GF-D8 (cell line): Measurements from ENCODE around the gene RASGRP1.
"Not testable (repeated sequence)": the region's sequence is repeated elsewhere in the genome, so short reads cannot be mapped to it uniquely, and the experiment has no call there.

Experiments
- DNase-seq: peaks from one replicate; lab custom pipeline; 2025; lab: John Stamatoyannopoulos, UW

RASGRP1 gene

DNA sequence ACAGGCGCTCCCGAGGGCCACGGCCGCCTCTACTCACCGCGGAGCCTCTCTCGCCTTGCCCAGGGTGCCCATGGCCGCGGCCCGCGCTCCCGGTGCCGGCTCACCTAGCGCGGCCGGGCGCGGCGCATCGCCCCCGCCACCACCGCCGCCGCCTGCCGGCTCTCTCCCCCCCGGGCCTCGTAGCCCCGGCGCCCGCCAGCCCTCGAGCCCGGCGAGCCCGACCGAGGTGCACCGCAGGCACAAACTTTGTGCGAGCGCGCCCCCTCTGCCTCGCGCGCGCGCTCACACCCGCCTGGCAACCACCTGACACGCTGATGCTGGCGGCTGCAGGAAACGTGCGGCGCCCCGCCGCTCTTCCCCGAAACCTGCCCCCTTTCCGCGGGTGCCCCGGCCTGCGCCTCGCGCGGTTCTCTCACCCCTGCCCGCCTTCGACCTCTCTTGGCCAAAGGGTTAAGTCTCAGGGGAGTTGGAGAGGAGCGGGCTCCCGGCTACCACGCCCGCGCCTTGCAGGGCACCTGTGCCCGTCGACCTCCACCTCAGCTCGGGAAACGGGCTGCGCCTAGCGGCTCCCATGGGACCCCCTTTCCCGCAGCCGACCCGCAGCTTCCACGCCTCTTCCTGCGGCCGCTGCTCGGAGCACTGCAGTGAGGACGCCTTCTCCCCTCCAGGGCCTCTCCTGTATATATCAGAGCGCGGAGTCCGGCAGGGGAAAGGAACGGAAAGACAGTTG, at the start of gene RASGRP1:
TSS of gene RASGRP1 (minus strand) at position 258 of the 730 bp plus-strand sequence. CDS start at position 72, 186 bp downstream.
- DNase-seq: no peak

- no peak for DNase-seq
Observed at GRCh38 chr15:38613085-38613484, 48.5 kb upstream of the RASGRP1 start.

GRCh38 chr15:38612159-38612863, 47.7 kb upstream of the RASGRP1 start:
- no peak for DNase-seq

DNA sequence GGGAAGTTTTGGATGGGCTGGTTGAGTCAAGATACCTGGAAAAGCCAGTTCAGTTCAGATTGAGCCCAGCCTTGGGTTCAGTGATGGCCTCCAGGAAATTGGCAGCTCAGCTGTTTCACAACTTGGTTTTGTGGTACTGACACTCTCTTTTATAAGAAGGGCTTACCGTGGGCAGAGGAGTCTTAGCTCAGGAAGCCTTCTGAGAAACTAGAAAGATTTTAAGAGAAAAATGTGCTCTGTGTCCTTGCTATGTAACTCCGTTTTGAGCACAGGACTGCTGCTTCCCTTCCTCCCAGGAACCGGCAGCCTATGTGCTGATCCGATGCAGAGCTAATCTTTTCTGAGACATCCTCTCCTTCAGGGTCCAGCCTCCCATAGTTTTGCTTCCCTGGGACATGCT, 46.6 kb upstream of the RASGRP1 start:
- no peak for DNase-seq

- DNase-seq: no peak
Observed at GRCh38 chr15:38610748-38611147, 46.1 kb upstream of the RASGRP1 start.

- DNase-seq: no peak
Observed at GRCh38 chr15:38609097-38609738, 44.6 kb upstream of the RASGRP1 start.

DNA sequence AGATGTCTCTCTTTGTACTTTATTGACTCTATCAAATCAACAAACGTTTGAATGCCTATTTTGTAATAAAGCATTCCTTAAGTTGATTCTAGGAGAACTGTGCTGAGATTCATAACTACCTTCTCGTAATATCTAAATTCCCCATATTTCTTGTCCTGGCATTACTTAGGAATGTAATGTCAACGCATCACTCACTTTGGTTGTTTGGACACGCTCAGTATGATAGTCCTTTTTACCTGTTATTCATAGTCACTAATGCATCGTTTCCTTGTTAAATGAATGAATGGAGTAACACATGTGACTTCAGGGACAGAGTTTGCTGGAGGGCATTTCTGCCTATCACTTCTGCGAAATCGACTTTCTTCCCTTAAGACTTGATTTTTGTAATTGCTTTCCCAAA, 44.1 kb upstream of the RASGRP1 start:
- no peak for DNase-seq

DNA sequence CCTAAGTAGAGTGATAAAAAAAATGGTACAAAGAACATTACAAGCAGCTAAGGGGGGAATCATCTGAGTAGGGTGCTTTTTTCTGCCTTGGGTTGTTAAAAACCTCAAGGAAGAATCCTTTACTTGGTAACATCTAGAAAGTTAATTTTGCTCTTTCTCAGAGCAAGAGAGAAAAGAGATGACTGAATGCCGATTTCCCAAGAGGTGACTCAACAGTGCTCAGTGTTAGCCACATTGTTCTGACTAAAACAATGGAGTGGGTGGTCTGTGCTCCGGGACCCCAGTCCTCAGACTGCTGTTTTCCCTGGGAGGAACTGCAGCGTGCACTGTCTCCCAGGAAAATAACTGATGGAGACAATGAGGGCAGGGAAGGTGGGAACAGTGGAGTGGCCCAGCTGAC, 41.1 kb upstream of the RASGRP1 start:
- no peak for DNase-seq

- DNase-seq: no peak
Observed at GRCh38 chr15:38603672-38604071, 39.1 kb upstream of the RASGRP1 start.

DNA sequence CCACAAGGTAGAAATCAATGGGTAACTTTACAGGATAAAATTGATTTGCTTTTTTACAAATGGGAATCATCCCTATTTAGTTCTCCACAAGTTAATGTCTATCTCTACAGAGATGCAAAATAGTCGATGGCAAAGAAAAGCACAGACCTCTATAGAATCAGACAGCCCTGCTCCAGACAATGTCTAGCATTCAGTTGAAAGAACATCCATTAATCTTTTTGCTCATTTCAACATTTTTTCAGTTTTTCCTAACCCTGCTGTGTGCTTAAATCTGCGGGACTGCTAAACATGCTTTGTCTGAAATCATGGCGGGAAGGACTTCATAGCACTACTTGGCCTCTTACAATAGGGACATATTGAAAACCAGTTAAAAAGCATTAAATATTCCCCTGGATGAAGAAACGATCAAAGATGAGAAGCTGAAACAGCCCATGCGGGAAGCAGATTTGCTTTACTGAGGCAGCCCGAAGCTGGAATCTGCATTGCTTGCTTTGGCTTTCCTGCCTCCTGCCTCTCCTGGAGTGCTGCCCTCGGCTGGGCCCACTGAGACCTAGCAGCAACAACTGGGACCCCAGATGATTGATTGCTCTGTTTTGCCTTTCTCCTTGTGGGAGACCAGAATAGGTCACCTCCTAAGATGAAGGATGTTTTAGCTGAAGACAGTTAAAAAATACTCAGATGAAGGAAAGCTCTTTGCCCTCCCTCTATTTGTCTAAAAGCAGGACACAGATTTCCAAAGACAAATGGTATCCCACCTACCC, 38.5 kb upstream of the RASGRP1 start:
- no peak for DNase-seq

DNA sequence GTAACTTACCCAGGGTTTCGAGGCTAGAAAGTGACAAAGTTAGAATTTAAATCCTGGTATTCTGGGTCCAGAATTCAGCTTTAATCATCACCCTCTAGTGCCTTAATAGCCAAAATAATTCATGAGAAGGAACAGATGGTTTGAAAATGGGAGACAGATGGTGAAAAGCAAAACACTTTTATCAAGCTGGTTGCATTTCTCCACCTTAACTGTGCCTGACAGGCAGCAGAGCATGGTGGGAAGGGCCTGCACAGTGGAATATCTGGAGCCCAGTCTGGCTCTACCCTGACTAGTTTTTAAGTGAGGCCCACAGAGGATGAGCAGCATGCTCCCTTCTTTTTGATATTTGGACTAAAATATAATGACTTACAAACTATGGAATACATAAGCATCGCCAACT, 35.6 kb upstream of the RASGRP1 start:
- DNase-seq: no peak

DNA sequence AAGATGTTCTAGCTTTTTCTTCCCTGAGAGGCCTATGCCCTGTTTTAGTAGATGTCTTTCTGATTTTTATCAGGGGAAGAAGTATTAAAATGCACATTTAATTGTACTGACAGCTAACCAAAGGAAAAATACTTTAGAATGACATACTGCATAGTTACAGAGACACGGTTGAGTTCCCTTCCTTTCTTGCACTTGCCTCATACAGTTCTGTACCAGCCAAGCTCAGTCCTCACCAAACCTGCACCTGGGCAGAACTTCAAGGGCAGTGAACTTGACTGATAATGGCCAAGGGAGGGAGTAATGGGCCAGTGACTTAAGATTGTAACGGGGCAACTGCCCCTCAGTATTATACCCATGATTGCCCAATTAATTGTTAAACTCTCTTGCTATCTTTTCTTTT, 34.1 kb upstream of the RASGRP1 start:
- no peak for DNase-seq

GRCh38 chr15:38597219-38597800, 32.7 kb upstream of the RASGRP1 start:
- DNase-seq: no peak

GRCh38 chr15:38593524-38593923, 28.9 kb upstream of the RASGRP1 start:
- no peak for DNase-seq

DNA sequence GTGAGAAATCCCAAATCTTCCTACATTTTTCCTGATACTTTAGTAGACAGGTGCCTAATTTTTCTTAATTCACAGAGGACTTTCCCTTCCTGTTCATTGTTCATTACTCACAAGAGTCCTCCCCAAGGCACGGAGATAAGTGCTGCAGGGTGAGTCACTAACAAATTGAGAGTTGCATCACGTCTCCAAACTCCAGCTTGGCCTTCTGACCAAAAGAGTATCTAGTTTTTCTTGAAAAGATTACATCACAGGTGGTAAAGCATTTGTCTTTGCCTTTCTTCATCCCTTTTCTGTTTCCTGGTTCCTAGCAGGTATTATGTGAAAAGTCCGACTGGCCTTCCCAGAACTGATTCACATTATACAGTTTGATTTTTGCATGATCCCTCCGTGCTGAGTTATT, 24.9 kb upstream of the RASGRP1 start:
- DNase-seq: no peak

- no peak for DNase-seq
Observed at GRCh38 chr15:38588672-38589071, 24.1 kb upstream of the RASGRP1 start.

DNA sequence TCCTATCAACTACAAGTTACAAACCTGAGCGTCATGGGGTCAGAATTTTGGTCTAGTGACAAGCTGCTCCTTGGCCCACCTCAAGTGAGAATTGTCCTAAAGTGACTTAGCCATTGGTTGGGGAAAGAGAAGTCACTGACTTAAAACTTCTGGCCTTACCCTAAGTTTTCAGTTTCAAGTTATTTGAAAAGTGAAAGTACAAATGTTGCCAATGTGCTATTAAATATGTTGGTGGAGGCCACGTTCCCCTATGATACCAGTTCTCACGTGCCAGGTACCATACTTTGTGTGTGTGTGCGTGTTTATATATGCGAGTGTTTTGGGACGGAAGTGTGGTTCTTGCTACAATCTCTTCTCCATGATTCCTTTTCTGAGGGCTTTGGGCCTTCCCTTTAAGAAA, 22.6 kb upstream of the RASGRP1 start:
- DNase-seq: no peak

GRCh38 chr15:38586005-38586404, 21.4 kb upstream of the RASGRP1 start:
- not testable (repeated sequence) for DNase-seq

- DNase-seq: no peak
Observed at GRCh38 chr15:38578626-38579025, 14.0 kb upstream of the RASGRP1 start.

- DNase-seq: no peak
Observed at GRCh38 chr15:38577424-38577987, 12.9 kb upstream of the RASGRP1 start.

- DNase-seq: no peak
Observed at GRCh38 chr15:38576837-38577236, 12.2 kb upstream of the RASGRP1 start.

- no peak for DNase-seq
Observed at GRCh38 chr15:38576261-38576660, 11.6 kb upstream of the RASGRP1 start.
